Fibroblast of gingiva (primary cell): Measurements from ENCODE around the gene OTOF.
A peak's percentile ranks its signal among the peaks of the same experiment; 100 is the strongest.
"Not testable (repeated sequence)": the region's sequence is repeated elsewhere in the genome, so short reads cannot be mapped to it uniquely, and the experiment has no call there.

Experiments used
- DNase-seq: peaks from one replicate; pipeline ENCODE4 v3.0.0-alpha.2; 2011; ENCODE audit warnings: low read depth

The OTOF gene

DNA sequence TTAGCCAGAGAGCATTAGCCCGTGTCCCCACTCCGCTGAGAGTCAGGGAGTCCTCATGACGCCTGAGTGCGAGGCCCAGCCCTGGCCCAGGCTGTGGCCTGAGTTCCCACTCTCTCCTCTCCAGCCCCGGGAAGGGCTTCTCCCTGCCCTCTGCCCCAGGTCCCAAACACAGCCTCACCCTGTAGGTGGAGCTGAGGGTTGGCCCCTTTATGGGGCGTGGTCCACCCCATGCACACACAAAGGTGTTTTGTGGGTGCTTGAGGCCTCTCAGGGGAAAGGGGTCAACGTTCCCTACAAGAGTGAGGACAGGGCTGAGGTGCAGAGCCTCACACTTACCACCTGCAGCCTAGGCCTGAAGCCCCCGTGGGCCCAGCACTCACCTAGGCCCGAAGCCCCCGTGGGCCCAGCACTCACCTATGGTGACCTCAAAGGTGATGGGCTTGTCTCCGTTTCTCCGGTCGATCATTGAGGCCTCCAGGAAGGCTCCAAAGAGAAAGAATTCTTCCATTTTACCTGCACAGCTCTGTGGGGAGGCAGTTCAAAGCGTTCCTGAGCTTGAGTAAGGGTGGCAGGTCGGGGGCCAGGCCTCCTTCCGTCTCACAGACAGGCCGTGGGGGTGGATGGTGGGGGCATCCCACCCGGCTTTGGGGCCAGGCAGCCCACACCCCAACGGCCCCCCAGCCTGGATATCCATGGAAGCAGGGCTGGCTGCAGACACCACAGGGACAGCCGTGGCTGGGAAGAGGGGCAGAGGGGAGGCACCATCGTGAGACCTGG is 2.1 kb upstream of the OTOF start:
- no peak for DNase-seq

DNA sequence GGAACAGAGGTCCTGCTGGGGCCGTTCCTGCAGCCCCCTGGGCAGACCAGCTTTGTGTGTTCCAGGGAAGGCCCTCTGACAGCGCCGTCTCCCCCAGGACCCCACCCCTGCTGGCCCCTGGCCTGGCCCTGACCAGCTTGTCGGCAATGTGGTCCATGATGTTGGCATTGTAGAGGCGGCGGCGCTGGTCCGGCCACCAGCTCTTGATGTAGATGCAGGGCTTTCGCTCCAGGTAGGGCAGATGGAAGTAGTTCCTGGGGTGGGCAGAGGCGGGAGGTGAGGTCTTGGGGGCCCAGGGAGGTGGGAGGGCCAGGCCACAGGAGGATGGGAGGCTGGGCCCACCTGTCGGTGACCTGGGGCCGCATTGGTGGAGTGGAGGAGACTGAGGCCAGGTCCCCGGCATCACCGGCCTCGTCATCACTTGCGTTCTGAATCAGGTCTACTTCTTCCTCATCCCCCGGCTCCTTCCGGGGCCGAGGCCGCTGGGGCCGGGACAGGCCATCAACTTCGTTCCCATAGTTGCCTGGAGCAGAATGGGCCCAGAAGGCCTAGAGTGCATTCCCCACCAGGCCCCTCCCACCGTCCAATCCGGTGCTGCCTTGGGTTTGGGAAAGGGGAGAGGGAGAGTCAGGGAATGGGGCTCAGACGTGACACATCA is 1.3 kb upstream of the OTOF start:
- DNase-seq, result no peak

DNA sequence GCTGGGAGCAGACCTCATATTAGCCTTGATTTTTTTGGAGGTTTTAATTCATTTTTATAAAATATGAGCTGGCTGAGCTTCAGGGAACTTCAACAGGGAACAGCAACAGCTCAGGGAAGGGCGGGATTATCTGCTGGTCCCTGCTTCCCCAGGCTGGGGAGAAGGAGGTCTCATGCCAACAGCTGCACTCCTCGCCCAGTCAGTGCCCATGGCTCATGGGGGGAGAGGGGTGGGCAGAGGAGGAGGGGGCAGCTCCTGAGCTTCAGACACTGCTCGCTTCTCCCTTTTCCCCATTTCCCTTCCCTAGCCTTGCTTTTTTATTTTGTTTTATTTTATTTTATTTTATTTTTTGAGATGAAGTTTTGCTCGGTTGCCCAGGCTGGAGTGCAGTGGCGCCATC is 442 bp upstream of the OTOF start:
- DNase-seq, result no peak

DNA sequence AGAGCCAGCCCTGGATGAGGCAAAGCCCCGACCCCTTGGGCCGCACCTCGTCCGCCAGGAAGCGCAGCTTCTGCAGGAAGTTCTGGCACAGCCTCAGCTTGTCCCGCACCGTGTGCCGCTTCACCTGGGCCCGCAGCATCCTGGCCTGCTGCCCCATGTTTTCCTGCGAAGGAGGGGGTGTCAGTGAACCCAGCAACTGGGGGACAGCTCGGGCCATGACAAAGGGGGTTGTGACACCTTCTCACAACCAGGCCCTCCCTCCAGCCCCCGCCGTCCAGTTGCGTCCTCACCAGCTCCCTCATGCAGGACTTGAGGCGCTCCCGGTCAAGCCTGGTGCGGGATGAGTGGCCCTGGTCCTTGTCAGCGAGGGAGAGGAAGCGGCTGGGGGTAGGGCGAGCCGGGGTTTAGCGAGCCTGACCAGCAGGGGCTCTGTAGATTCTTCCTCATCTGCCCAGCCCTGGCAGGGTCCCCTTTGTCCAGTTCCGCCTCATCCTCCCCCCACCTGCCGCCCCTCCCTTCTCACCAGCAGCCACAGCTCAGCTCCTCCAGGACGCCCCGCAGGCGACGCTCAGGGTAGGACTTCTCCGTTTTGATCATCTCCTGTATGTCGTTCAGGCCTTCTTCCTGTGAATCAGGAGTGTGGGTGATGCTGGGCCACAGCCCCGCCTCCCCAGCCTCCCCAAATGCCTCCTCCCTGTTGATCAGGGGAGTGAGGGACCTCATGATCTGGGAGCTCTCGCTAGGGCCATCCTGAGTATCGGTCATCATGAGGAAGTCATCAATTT is 606 bp downstream of the OTOF start:
- DNase-seq, result no peak

DNA sequence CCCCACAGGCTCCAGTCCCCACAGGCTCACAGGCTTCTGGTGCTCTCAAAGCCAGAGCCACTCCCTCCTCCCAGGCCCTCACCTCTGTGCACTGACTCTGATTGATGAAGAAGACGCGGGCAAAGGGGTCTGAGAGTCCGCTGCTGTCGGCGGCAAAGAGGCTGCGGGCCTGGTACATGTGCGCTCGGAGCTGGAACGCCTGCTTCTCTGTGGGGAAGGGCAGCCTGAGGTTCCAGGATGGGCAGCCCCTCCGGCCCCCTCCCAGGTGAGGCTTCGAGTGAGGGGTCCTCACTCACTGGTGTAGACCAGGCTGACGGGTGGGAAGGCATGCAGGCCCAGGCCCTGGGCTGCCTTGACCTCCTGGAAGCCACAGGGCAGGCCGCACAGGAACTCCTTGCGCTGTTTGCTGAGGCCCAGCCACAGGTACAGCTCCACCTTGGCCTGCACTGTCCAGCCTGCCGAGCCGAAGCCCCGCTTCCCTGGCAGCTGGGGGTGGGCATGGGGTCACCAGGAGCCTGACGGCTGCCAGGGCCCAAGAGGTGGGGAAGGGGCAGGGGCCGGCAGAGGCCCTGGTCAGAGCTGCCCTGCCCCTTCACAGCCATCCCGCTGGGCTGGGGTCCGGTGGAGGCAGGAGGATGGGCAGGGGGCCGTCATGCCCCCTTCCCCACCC is 2.0 kb downstream of the OTOF start:
- no peak for DNase-seq

DNA sequence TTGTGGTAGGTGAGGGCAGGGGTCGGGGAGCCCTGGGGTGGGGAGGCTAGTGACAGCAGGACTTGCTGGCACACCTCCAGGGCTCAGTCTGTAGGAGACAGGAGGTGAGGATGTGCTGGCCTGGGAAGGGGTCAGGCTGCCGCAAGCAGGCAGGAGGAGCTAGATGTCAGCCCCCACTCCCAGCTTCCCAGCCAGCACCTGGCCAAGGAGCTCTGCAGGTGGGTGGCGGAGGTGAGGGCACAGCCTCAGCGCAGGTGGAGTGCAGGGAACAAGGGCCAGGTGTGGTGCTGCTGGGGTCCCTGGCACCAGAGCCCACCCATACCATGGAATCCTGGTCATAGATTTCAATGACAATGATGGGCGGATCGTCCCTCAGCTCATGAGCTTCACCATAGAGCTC is 2.9 kb downstream of the OTOF start:
- DNase-seq, result no peak

DNA sequence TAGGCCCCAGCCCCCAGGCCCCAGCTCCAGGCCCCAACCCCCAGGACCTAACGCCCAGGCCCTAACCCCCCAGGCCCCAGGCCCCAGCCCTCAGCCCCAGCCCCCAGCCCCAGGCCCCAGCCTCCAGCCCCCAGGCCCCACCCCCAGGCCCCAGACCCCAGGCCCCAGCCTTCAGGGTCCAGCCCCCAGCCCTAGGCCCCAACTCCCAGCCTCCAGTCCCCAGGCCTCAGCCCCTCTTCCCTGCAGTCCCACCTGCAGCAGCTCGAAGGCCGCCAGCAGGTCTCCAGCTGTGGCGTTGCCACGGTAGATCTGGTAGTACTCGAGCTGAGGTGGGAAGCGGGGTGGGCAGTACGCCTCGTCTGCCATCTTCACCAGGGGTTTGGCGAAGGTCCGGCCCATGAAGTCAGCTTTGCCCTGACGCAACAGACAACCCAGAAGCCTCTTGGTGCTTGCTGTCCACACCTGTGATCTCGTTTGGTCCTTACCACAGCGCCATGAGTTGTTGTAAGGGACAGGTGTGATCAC is 3.6 kb downstream of the OTOF start:
- no peak for DNase-seq

DNA sequence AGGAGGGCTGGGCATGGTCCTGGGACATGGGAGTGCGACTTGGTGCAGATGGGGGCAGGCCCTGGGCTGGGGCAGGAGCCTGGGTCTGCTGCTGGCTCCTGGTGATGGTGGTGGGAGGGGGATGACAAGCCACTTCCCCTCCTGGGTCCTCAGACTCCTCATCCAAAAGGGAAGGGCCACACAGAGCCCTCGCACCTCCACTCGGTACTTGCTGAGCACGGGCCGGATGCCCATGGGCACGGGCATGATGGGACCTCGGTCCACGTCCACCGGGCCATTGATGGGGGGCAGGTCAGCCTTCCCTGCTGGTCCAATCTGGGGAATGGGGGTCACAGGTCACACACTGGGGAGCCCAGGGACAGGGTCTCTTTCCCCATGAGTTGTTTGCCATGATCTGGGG is 4.1 kb downstream of the OTOF start:
- DNase-seq, result no peak

DNA sequence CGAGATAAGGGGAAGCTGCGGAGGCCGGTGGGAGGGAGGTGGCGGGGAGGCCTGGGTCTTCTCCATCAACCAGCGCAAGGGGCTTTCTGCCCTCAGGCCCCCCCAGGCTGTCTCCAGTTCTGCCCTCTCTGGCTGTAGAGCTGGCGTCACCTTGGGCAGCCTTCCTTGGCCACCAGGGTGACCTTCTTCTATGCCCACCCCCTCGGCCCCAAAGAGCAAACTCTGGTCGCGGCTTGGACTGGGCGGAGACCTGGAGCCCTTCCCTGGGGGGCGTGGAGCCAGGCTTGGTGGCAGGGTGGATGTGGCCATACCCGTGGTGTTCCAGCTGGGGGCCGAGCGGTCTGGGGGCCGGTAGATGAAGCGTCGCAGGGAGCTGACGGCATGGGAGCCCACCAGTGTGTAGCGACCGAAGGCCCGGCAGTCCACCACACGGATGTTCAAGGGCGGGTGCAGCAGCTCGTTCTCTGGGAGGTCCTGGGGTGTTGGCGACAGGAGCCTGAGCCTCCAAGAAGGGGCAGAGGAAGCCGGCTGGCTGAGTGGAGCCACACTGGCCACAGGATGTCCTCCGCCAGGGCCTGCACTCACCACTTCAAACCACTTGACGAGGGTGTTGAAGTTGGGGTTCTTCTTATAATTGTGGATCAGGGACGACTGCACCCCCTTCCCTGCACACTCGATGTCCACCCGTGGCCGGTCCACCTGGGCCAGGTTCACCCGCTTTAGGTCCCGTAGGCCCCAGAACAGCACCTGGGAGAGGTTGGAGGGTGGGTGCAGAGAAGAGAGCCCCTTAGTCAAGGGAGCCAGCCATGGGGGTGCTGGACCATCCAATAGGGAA is 4.9 kb downstream of the OTOF start:
- DNase-seq, result no peak

DNA sequence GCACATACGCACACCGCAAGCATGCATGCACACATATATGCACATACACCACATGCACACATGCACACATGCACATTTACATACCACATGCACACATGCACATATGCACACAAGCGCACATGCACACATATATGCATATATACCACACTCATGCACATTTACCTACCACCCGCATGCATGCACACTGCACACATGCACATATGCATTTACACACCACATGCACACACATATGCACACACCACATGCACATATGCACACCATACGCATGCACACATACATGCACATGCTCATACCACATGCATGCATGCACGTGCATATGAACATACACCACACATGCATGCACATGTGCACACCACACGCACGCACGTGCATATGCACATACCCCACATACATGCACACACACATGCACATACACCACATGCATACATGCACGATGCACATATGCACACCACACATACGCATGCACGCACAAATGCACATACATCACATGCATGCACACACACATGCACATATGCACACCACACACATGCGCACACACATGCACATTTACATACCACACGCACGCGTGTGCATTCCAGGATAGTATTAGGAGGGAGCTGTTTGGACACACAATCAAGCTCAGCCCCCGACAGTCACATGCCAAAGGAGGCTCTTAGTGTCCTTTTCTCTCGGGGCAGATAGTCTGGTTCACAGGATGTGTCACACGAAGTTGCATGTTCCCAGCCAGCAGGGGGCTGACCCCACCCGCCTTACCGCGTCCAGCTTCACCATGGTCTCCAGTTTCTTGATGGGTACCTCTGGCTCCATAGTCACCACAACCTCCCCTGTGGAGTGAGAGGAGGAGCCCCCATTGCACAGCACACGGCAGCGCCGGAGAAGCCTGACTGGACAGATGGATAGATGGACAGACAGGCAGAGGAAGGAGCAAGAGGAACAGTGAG is 5.9 kb downstream of the OTOF start:
- DNase-seq, result no peak

DNA sequence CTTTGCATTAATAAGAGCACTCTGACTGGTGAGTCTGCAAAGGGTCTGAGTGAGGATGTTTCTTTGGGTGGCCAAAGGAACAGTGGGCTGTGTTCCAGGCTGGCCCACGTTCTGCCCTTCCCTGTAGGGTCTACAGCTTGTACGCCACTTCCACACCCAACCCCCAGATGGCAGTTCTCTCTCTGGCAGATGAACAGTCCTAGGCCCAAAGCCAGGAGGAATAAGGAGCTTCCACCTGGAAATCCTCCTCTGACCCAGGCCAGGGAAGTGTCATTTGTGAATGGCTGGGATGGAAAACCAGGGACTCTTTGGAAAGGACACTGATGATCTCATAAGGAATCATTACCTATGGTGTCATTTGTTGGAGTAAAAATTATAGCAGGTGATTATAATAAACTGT is 6.6 kb downstream of the OTOF start:
- DNase-seq, result no peak

DNA sequence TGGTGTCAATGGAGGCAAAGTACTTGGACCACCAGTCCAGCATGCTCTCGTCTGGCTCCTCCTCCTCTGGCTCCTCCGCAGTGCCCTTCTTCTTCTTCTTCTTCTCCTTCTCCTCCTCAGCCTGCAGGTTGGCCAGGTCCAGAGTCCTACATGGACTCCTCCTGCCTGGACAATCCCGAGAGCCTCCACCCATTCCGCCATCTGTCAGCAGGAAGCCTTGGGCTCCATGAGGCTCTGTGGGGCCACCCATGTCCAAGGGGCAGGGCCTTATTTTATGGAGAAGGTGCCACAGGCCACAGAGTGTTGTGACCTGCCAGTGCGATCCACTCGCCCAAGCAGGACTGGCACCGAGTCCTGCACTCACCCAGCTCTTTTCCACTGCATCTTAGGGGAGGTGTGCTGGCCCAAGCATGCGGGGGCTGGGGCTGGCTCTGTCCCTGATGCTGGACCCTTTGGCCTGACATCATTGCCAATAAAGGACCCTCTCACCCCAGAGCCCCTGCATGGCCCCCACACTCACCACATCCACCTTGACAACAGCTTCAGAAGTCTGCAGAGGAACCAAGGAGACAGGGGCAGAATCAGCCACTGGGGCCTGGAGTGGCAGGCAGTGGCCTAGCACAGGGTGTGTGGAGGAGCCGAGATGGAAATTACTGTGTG is 7.2 kb downstream of the OTOF start:
- no peak for DNase-seq

DNA sequence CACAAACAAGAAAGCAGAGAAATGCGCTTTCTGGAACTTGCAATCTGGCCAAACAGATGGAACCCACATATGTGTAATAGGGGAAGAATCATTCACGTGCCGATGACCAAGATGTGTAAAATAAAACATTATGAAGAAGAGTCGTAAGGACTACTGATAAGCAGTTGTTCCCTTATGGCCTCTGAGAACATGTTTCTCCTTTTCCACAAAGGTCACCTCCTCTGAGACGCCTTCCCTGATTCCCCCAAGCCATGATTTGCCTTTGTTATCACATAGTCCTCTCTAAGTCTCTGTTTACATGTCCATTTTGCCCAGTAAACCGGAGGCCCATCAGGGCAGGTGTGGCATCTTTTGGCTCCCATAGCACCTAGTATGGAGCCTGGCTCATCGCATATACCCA is 8.0 kb downstream of the OTOF start:
- DNase-seq, result no peak

DNA sequence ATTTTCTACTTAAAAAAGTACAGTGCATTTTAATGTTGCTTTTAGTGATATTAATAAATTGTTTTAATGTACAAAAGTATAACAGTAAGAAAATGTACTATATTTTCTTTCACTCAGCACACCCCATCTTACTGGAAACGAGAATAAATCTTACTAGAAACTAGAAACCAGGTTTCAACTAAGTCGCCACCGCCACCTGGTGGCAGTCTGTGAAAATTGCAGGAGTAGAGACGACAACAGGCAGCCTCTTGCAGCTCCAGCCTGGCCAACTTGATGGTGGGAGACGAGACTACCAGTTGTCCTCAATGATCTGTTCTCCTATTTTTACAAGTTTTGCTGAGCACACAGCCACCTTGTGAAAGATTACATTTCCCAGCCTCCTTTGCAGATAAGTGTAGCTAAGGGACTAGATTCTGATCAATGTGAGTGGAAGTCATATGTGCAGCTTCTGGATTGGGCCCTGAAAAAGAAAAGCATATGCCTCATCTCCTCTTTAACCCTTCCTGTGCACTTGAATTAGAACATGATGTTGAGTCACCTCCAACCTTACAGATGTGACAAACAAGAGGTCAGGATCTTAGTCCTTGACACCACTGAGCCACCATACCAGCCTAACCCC is 8.7 kb downstream of the OTOF start:
- DNase-seq, result peak; percentile 34

DNA sequence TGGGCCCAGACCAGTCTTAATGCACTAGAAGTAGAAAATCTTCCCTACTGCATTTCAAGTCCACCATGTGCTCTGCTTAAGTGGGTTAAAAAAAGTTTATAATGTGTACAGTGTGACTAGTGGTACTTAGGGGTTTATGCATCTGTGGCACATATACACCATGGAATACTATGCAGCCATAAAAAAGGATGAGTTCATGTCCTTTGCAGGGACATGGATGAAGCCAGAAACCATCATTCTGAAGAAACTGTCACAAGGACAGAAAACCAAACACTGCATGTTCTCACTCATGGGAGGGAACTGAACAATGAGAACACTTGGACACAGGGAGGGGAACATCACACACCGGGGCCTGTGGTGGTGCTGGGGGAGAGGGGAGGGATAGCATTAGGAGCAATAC is 9.4 kb downstream of the OTOF start:
- DNase-seq, result not testable (repeated sequence)

DNA sequence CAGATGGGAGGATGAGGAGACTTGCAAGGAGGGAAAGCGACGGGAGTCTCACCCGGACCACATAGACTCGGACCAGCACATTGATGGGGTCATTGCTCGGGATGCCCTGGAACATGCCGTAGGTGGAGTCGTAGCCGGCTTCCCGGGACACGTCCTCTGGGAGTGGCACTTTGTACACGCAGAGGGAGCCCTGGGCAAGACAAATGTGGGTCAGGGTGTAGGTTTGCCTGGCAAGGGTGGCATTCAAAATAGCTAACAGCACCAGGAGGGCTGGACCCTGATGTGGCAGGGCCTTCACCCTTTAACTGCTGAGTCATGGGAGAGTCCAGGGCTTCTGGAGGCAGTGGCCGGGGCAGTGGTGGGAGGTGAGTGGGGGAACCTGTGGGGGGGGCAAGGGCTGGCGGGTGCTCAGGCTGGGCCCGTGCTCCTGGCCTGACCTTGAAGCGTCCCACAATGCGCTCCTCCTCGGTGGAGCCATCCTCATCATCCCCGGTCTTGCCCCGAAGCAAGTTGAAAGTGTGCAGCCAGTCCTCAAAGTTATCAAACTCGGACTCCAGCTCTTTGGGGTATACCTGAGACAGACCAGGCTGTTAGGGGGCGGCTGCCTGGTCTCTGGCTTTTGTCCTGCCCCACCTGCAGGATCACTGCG is 11.1 kb downstream of the OTOF start:
- no peak for DNase-seq

DNA sequence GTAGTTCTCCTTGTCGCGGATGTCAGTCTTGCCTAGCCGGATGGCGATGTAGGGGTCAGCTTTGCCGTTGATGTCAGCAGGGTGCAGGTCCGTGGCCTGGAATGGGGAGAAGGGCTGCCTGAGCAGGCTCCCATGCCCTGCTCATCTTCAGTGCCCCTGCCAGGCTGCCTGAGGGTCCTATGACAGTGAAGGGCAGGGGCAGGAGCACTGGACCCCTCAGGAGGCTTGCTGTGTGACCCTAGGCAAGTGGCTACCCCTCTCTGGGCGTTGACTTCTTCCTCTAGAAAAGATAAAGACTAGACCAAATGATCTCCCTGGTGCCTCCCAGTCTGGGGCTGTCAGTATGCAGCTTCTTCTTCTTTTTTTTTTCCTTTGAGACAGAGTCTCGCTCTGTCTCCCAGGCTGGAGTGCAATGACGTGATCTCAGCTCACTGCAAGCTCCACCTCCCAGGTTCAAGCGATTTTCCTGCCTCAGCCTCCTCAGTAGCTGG is 11.9 kb downstream of the OTOF start:
- no peak for DNase-seq

DNA sequence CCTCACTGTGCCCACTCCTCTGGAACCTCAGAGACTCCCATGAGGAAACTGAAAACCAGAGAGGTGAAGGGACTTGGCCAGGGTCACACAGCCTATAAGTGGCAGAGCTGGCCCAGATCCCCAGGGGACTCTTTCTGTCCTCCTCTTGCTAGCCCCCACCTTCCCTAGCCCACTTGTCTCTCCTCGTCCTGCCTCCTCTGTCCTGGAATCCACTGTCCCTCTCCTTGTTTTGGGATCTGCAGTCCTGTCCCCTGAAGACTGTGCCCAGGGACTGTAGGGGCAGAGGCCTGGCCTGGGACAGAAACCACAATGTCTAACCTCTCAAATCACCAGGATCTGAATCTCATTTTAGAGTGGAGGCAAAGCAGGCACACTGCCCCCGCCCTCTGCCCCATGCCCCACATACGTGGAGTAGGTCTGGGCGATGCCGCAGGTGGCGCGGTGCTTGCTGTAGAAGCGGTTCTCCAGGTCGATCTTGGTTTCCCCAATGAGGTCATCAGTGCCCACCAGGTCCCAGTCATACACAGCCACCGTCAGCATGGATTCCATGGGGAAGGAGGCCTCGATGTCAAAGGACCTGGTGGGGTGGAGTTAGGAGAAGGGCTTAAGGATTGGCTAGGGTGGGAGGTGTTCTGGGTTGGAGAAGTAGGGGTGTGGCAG is 12.5 kb downstream of the OTOF start:
- DNase-seq, result no peak
